Retinal pigment epithelial cell (primary cell): ENCODE measurements around the gene NFKBIL1.

Experiments
- DNase-seq: peaks from one replicate; pipeline ENCODE4 v3.0.0-alpha.2; 2010; ENCODE audit warnings: low read depth
- H3K4me3 ChIP-seq: 2 replicates; pipeline ENCODE4 v1.5.1; 2011; ENCODE audit warnings: mild to moderate bottlenecking, low read length, control low read depth, moderate library complexity
- TF ChIP-seq, protein P1 (sequence below): conservative IDR thresholded peaks from 2 replicates; pipeline ENCODE4 v1.5.1; 2011; ENCODE audit warnings: low read depth, low read length, control low read depth, inconsistent platforms

The NFKBIL1 gene

DNA sequence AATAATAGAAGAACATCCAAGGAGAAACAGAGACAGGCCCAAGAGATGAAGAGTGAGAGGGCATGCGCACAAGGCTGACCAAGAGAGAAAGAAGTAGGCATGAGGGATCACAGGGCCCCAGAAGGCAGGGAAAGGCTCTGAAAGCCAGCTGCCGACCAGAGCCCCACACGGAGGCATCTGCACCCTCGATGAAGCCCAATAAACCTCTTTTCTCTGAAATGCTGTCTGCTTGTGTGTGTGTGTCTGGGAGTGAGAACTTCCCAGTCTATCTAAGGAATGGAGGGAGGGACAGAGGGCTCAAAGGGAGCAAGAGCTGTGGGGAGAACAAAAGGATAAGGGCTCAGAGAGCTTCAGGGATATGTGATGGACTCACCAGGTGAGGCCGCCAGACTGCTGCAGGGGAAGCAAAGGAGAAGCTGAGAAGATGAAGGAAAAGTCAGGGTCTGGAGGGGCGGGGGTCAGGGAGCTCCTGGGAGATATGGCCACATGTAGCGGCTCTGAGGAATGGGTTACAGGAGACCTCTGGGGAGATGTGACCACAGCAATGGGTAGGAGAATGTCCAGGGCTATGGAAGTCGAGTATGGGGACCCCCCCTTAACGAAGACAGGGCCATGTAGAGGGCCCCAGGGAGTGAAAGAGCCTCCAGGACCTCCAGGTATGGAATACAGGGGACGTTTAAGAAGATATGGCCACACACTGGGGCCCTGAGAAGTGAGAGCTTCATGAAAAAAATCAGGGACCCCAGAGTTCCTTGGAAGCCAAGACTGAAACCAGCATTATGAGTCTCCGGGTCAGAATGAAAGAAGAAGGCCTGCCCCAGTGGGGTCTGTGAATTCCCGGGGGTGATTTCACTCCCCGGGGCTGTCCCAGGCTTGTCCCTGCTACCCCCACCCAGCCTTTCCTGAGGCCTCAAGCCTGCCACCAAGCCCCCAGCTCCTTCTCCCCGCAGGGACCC, 27.0 kb downstream of the NFKBIL1 start:
- TF ChIP-seq, protein P1, sequence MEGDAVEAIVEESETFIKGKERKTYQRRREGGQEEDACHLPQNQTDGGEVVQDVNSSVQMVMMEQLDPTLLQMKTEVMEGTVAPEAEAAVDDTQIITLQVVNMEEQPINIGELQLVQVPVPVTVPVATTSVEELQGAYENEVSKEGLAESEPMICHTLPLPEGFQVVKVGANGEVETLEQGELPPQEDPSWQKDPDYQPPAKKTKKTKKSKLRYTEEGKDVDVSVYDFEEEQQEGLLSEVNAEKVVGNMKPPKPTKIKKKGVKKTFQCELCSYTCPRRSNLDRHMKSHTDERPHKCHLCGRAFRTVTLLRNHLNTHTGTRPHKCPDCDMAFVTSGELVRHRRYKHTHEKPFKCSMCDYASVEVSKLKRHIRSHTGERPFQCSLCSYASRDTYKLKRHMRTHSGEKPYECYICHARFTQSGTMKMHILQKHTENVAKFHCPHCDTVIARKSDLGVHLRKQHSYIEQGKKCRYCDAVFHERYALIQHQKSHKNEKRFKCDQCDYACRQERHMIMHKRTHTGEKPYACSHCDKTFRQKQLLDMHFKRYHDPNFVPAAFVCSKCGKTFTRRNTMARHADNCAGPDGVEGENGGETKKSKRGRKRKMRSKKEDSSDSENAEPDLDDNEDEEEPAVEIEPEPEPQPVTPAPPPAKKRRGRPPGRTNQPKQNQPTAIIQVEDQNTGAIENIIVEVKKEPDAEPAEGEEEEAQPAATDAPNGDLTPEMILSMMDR = no peak
- no peak overlapping the region for H3K4me3 ChIP-seq
- no peak for DNase-seq

DNA sequence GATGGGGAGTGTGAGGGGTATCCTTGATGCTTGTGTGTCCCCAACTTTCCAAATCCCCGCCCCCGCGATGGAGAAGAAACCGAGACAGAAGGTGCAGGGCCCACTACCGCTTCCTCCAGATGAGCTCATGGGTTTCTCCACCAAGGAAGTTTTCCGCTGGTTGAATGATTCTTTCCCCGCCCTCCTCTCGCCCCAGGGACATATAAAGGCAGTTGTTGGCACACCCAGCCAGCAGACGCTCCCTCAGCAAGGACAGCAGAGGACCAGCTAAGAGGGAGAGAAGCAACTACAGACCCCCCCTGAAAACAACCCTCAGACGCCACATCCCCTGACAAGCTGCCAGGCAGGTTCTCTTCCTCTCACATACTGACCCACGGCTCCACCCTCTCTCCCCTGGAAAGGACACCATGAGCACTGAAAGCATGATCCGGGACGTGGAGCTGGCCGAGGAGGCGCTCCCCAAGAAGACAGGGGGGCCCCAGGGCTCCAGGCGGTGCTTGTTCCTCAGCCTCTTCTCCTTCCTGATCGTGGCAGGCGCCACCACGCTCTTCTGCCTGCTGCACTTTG, 28.0 kb downstream of the NFKBIL1 start, which contains the start of gene TNF:
TSS of gene TNF (plus strand) at position 231 of the 567 bp plus-strand sequence. CDS start at position 408, 177 bp downstream.
- TF ChIP-seq, protein P1 = no peak
- no peak for DNase-seq
- H3K4me3 ChIP-seq = no peak within 1 kb of the TSS

DNA sequence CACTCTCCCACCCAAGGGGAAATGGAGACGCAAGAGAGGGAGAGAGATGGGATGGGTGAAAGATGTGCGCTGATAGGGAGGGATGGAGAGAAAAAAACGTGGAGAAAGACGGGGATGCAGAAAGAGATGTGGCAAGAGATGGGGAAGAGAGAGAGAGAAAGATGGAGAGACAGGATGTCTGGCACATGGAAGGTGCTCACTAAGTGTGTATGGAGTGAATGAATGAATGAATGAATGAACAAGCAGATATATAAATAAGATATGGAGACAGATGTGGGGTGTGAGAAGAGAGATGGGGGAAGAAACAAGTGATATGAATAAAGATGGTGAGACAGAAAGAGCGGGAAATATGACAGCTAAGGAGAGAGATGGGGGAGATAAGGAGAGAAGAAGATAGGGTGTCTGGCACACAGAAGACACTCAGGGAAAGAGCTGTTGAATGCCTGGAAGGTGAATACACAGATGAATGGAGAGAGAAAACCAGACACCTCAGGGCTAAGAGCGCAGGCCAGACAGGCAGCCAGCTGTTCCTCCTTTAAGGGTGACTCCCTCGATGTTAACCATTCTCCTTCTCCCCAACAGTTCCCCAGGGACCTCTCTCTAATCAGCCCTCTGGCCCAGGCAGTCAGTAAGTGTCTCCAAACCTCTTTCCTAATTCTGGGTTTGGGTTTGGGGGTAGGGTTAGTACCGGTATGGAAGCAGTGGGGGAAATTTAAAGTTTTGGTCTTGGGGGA, 28.7 kb downstream of the NFKBIL1 start:
- TF ChIP-seq, protein P1 = no peak
- no peak overlapping the region for H3K4me3 ChIP-seq
- DNase-seq = no peak

DNA sequence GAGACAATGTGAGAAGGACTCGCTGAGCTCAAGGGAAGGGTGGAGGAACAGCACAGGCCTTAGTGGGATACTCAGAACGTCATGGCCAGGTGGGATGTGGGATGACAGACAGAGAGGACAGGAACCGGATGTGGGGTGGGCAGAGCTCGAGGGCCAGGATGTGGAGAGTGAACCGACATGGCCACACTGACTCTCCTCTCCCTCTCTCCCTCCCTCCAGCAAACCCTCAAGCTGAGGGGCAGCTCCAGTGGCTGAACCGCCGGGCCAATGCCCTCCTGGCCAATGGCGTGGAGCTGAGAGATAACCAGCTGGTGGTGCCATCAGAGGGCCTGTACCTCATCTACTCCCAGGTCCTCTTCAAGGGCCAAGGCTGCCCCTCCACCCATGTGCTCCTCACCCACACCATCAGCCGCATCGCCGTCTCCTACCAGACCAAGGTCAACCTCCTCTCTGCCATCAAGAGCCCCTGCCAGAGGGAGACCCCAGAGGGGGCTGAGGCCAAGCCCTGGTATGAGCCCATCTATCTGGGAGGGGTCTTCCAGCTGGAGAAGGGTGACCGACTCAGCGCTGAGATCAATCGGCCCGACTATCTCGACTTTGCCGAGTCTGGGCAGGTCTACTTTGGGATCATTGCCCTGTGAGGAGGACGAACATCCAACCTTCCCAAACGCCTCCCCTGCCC, 29.6 kb downstream of the NFKBIL1 start:
- H3K4me3 ChIP-seq = no peak overlapping the region
- TF ChIP-seq, protein P1 = no peak
- no peak for DNase-seq

DNA sequence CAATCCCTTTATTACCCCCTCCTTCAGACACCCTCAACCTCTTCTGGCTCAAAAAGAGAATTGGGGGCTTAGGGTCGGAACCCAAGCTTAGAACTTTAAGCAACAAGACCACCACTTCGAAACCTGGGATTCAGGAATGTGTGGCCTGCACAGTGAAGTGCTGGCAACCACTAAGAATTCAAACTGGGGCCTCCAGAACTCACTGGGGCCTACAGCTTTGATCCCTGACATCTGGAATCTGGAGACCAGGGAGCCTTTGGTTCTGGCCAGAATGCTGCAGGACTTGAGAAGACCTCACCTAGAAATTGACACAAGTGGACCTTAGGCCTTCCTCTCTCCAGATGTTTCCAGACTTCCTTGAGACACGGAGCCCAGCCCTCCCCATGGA, 30.2 kb downstream of the NFKBIL1 start:
- no peak for DNase-seq
- TF ChIP-seq, protein P1 = no peak
- H3K4me3 ChIP-seq = no peak overlapping the region

DNA sequence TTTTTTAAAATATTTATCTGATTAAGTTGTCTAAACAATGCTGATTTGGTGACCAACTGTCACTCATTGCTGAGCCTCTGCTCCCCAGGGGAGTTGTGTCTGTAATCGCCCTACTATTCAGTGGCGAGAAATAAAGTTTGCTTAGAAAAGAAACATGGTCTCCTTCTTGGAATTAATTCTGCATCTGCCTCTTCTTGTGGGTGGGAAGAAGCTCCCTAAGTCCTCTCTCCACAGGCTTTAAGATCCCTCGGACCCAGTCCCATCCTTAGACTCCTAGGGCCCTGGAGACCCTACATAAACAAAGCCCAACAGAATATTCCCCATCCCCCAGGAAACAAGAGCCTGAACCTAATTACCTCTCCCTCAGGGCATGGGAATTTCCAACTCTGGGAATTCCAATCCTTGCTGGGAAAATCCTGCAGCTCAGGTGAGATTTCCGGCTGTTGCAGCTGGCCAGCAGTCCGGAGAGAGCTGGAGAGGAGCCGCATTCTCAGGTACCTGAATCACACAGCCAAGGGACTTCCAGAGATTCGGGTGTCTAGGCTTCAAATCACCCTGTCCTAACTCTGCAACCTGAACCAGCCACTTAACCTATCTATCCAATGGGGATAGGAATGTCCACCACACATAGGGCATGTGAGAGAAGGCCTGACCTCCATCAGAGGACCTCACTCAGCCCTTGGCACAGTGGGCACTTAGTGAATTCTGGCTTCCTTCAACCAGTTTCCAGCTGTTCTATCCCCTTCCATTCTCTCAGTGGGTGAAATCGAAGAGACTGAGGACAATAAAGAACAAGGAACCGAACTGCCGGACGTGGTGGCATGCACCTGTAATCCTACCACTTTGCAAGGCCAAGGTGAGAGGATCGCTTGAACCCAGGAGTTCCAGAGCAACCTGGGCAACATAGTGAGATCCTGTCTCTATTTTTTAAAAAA, 31.0 kb downstream of the NFKBIL1 start:
- H3K4me3 ChIP-seq = no peak overlapping the region
- DNase-seq = no peak

More for the DNA sequence above, 31.0 kb downstream of the NFKBIL1 start:
- TF ChIP-seq, protein P1 = no peak
